Upper lobe of left lung (tissue), 4 donors: ENCODE results near the gene TRIM47.

Experiments
- POLR2A ChIP-seq, 4 donors: fragments of 450-650 bp; IDR thresholded peaks; one replicate each; pipeline ENCODE4 v1.5.1; 2016 to 2017; ENCODE audit warnings: antibody characterized with exemption in 4 of 4, mild to moderate bottlenecking in 2 of 4
- POLR2AphosphoS5 ChIP-seq, 2 donors: sonication (generic); formaldehyde crosslinking; IDR thresholded peaks; one replicate each; pipeline ENCODE4 v1.5.1; 2017; ENCODE audit warnings: antibody characterized with exemption in 2 of 2
- TF ChIP-seq, protein P1 (sequence below), 6 experiments: fragments of 450-650 bp in 4 of 6; fragments of 200-600 bp in 2 of 6; sonication (generic) in 2 of 6; IDR thresholded peaks; one replicate each; pipeline ENCODE4 v1.5.1; 2016 to 2019; ENCODE audit warnings: antibody characterized with exemption in 6 of 6

DNA sequence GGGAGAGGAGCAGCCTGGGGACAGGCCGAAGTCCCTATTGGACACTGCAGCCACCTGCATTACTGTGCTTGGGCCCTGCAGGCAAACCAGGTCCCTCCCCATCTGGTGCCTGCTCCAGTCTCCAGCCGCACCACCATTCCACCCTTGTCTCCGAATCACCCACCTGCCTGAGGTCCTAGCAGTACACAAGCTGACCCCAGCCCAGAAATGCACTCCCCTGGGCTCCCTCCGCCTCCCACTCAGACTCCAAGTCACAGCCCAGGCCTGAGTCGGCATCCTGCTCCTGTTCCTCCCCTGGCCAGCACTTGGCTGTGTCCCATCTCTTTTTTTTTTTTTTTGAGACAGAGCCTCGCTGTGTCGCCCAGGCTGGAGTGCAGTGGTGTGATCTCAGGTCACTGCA, 40.5 kb downstream of the TRIM47 start:
- TF ChIP-seq POLR2A (IDR thresholded peaks at IDR 0.05) (no peak), POLR2AphosphoS5 (IDR thresholded peaks at IDR 0.05) (no peak)
- TF ChIP-seq, protein P1, sequence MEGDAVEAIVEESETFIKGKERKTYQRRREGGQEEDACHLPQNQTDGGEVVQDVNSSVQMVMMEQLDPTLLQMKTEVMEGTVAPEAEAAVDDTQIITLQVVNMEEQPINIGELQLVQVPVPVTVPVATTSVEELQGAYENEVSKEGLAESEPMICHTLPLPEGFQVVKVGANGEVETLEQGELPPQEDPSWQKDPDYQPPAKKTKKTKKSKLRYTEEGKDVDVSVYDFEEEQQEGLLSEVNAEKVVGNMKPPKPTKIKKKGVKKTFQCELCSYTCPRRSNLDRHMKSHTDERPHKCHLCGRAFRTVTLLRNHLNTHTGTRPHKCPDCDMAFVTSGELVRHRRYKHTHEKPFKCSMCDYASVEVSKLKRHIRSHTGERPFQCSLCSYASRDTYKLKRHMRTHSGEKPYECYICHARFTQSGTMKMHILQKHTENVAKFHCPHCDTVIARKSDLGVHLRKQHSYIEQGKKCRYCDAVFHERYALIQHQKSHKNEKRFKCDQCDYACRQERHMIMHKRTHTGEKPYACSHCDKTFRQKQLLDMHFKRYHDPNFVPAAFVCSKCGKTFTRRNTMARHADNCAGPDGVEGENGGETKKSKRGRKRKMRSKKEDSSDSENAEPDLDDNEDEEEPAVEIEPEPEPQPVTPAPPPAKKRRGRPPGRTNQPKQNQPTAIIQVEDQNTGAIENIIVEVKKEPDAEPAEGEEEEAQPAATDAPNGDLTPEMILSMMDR (IDR thresholded peaks at IDR 0.05): no peak
